NCI-H2107 treated with DMSO at 0.1 percent for 48 hours (cell line): Measurements from ENCODE around the gene PALM.
"Not testable (repeated sequence)": the region's sequence is repeated elsewhere in the genome, so short reads cannot be mapped to it uniquely, and the experiment has no call there.

ENCODE experiments used
- DNase-seq: peaks from one replicate; lab custom pipeline; 2025; ENCODE audit not compliant: unreplicated experiment; lab: John Stamatoyannopoulos, UW

The PALM gene

GRCh38 chr19:708154-709143 lies at the start of gene PALM:
PALM (plus strand) TSS chr19:708935; CDS start chr19:709147, 212 bp downstream.
- DNase-seq: no peak

GRCh38 chr19:660793-661426 lies 47.8 kb upstream of the PALM start:
- no peak for DNase-seq

- no peak for DNase-seq
Measured at GRCh38 chr19:661427-662196, 47.1 kb upstream of the PALM start.

- DNase-seq: no peak
Measured at GRCh38 chr19:662207-662961, 46.4 kb upstream of the PALM start.

- peak; percentile 76 for DNase-seq
Measured at GRCh38 chr19:662962-663681, 45.6 kb upstream of the PALM start, which contains the start of gene RNF126. RNF126 (minus strand) TSS chr19:663214; CDS start chr19:663121, 93 bp downstream.

GRCh38 chr19:663682-664117 lies 45.0 kb upstream of the PALM start:
- DNase-seq: no peak

GRCh38 chr19:664913-665443 lies 43.8 kb upstream of the PALM start:
- DNase-seq: peak; percentile 61

GRCh38 chr19:666985-667573 lies 41.7 kb upstream of the PALM start:
- DNase-seq: not testable (repeated sequence)

- DNase-seq: not testable (repeated sequence)
Measured at GRCh38 chr19:668675-669434, 39.9 kb upstream of the PALM start.

- no peak for DNase-seq
Measured at GRCh38 chr19:670609-671075, 38.1 kb upstream of the PALM start.

- DNase-seq: no peak
Measured at GRCh38 chr19:674282-675151, 34.2 kb upstream of the PALM start.

GRCh38 chr19:676007-676338 lies 32.8 kb upstream of the PALM start:
- DNase-seq: no peak

- DNase-seq: no peak
Measured at GRCh38 chr19:676339-677105, 32.2 kb upstream of the PALM start, which contains the start of gene FSTL3. FSTL3 (plus strand) TSS chr19:676392; CDS start chr19:676424, 32 bp downstream.

- no peak for DNase-seq
Measured at GRCh38 chr19:677201-677600, 31.5 kb upstream of the PALM start.

GRCh38 chr19:677601-678436 lies 30.9 kb upstream of the PALM start:
- no peak for DNase-seq
